Thymus (tissue), 11 donors: ENCODE measurements around the gene ATAD3A. TPM values are rescaled to one million over a fixed set of nuclear protein-coding genes. Genes with fewer than 3 reads are reported as not detected.
"Not testable (repeated sequence)": the region's sequence is repeated elsewhere in the genome, so short reads cannot be mapped to it uniquely, and the experiment has no call there.

Source experiments
- DNase-seq, 9 donors: peaks; one replicate each; pipeline ENCODE4 v3.0.0-alpha.2; 2013; ENCODE audit warnings: low spot score in 9 of 9, low read depth in 6 of 9, missing footprints in 1 of 9
- H3K27ac ChIP-seq, 2 donors: one replicate each; pipeline ENCODE4 v1.5.1; 2013; ENCODE audit warnings: control low read depth in 1 of 2, low read depth in 1 of 2, low read length in 1 of 2, mild to moderate bottlenecking in 1 of 2, moderate library complexity in 1 of 2
- H3K27me3 ChIP-seq, 2 donors: one replicate each; pipeline ENCODE4 v1.5.1; 2013; ENCODE audit warnings: low read length in 1 of 2; ENCODE audit not compliant: control insufficient read depth in 2 of 2, insufficient read depth in 1 of 2
- H3K36me3 ChIP-seq, 2 donors: one replicate each; pipeline ENCODE4 v1.5.1; 2013; ENCODE audit warnings: low read length in 1 of 2, mild to moderate bottlenecking in 1 of 2, moderate library complexity in 1 of 2; ENCODE audit not compliant: control insufficient read depth in 2 of 2, insufficient read depth in 2 of 2
- H3K4me1 ChIP-seq, 2 donors: one replicate each; pipeline ENCODE4 v1.5.1; 2013; ENCODE audit warnings: low read length in 2 of 2; ENCODE audit not compliant: control insufficient read depth in 2 of 2, insufficient read depth in 2 of 2
- H3K4me3 ChIP-seq, 2 donors: one replicate each; pipeline ENCODE4 v1.5.1; 2013; ENCODE audit warnings: low read length in 2 of 2, control low read depth in 1 of 2, mild to moderate bottlenecking in 1 of 2
- H3K9me3 ChIP-seq, 2 donors: one replicate each; pipeline ENCODE4 v1.5.1; 2013; ENCODE audit warnings: low read length in 1 of 2, mild to moderate bottlenecking in 1 of 2; ENCODE audit not compliant: control insufficient read depth in 2 of 2, insufficient read depth in 1 of 2
- WGBS: extraction: QIAGEN DNeasy Blood & Tissue Kit; methylation state at CpG from one replicate; pipeline ENCODE4 v1.1.7; 2013; 5-methylcytosine and 5-hydroxymethylcytosine counted together
- polyA plus RNA-seq: library from polyadenylated mRNA; stranded (reverse); fragments of 200-250 nt; gene quantifications from one replicate; pipeline ENCODE4 v1.2.3, GENCODE V29; 2013
- total RNA-seq: library from RNA; stranded (reverse); fragments of 120-200 nt; gene quantifications from one replicate; pipeline ENCODE4 v1.2.4, GENCODE V29; 2013
- donor health status: healthy.

ATAD3A gene
- total and polyA plus RNA-seq, 2 donors: 17.5 to 20.2 TPM

DNA sequence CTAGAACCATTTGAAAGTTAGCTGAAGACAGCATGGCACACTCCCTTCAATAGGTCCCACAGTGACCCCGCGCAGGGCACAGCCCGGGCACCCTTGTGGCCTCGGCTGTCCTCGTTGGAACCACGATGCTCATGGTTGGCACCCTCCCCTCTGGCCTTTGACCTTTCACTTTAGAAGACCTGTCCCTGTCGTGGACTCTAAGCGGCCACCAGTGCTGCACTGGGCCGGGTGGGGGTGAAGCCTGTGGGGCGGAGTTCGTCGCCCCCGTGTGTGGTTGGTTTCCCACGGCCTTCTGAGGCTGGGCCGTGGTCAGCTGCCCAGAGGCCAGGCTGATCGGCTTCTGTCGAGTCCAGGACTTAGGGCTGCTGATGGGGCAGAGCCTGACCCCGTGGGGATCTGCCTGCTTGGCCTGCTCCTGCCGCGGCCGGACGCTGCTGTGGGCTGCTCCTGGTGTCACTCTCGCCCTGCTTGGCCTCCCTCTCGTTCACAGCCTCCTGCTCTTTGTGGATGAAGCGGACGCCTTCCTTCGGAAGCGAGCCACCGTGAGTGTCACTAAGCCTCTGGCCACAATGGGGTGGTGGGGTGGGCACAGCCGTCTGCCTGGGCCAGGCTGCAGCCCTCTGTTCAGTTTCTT is 12.9 kb downstream of the ATAD3A start:
- peaks cover 39 to 43% of the 10 kb centered on the region in 2 donors for H3K36me3 ChIP-seq
- not testable (repeated sequence) for DNase-seq, H3K27ac ChIP-seq, H3K4me1 ChIP-seq, H3K27me3 ChIP-seq, H3K4me3 ChIP-seq, H3K9me3 ChIP-seq
- 97% methylated on average over 25 of the region's 30 CpGs for WGBS

DNA sequence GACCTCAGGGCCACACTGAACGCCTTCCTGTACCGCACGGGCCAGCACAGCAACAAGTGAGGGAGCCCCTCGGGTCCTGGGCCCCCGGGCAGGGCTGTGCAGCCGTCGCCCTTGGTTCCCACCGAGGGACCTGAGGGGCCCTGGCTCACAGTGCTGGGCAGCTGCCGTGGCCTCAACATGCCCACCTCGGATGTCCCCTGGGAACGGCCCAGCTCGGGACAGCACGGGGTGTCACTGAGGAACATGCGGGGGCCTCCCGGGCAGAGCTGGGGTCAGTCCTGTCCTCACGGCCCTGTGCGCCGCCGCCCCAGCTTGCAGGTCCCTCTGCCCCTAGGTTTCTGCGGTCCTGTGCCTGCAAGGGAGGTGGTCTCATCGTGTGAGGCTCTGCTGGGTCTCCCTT is 14.5 kb downstream of the ATAD3A start:
- not testable (repeated sequence) for H3K4me1 ChIP-seq, H3K4me3 ChIP-seq, DNase-seq, H3K27ac ChIP-seq, H3K27me3 ChIP-seq
- H3K36me3 ChIP-seq: peaks cover 35 to 42% of the 10 kb centered on the region in 2 donors
- 98% methylated on average over 17 of the region's 21 CpGs for WGBS
- H3K9me3 ChIP-seq: peaks cover 1 to 14% of the 10 kb centered on the region in 2 donors

DNA sequence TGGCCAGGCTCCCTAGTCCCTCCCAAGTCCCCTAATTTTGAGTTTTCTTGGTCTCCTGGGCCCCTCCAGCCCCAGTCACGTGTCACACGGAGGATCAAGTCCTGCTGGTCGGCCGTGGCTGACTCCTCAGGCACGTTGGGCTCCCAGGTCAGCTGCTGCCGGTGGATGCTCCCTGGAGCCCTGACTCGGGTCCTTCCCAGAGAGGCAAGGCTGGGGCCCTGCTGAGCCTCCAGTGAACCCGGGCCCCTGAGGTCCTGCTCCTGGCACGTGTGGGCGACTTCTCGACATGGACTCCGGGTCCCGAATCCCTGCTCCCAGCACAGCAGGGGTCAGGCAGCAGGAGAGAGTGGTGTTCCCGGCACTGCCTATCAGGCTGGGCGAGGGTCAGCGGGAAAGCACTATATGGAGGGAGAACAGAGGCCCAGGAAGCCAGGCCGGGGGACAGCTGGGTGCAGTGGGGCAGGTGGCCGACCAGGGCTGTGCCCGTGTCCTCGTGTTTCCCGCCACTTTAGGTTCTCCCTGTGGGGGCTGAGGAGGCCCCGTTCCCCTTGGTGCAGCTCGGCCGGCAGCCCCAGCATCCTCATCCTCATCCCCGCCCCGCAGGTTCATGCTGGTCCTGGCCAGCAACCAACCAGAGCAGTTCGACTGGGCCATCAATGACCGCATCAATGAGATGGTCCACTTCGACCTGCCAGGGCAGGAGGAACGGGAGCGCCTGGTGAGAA is 15.3 kb downstream of the ATAD3A start:
- no peak for DNase-seq
- no peak overlapping the region for H3K27ac ChIP-seq
- H3K9me3 ChIP-seq: peaks cover 1 to 18% of the 10 kb centered on the region in 2 donors
- peaks cover 33 to 39% of the 10 kb centered on the region in 2 donors for H3K36me3 ChIP-seq
- H3K4me3 ChIP-seq: no peak overlapping the region
- no peaks in the 10 kb centered on the region for H3K4me1 ChIP-seq
- WGBS: 97% methylated on average over 31 of the region's 31 CpGs
- no peaks in the 10 kb centered on the region for H3K27me3 ChIP-seq

DNA sequence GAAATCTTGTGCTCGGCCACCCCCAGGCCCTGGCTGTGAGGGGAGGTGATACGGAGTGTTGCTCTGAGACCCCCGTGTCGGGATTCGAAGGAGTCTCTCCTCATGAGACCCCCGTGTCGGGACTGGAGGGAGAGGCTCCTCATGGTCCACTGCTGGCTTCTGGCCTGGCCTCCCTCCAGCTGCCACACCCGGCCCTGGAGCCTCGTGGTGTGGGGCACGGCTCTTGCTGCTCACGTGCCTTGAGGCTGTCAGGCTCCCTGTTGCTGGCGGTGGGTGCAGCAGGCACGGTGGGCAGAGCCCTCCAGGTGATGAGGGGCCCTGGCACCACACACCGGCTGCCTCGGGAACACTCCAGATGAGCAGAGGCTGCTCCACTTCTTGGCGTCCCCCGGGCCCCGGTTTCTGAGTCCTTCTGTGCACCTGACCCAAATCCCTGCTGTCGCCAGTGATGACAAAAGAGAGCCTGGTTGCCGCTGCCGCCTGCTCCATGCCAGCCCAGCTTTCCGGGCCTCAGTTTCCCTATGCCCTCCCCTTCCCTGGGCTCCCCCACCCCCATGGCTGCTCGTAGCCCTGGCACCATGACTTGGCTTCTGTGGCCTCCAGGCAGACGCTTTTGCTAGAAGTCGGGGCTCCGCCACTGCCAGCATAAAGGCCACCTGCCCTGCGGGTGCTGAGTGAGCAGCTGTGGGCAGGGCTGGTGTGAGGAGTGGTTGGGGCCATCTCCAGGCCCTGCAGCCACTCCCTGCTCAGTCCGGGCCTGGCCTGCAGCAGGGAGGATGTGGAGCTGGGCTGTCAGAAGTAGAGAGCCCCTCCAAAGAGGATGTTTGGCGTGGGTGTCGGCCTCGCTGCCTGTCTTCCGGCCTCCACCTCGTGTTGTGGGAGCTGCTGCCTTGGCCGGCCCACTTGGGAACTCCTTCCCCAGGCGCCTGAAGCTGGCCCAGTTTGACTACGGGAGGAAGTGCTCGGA is 16.6 kb downstream of the ATAD3A start:
- no peaks in the 10 kb centered on the region for H3K27me3 ChIP-seq
- DNase-seq: no peak
- H3K9me3 ChIP-seq: peaks cover 1 to 18% of the 10 kb centered on the region in 2 donors
- H3K27ac ChIP-seq: no peak overlapping the region
- H3K36me3 ChIP-seq: peaks cover 37 to 39% of the 10 kb centered on the region in 2 donors
- H3K4me3 ChIP-seq: no peak overlapping the region
- H3K4me1 ChIP-seq: no peaks in the 10 kb centered on the region
- 96% methylated on average over 37 of the region's 37 CpGs for WGBS

DNA sequence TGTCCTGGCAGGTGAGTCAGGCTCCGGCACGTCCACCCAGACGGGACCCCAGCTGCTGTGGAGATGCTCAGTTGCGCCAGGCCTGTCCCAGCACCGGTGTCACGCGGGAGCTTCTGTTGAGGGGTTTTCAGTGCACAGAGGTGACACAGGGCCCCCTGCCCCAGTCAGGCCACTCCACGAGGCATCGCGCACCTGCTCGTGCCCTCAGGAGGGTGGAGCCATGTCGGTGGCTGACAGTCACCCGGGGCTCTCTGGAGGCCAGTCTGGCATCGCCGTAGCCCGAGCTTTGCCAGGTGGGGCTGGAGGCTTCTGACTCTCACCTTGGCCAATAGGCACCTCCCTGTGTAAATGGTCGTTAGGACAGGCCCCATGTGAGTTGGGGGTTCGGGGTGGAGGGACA is 17.4 kb downstream of the ATAD3A start:
- 97% methylated on average over 17 of the region's 18 CpGs for WGBS
- H3K27me3 ChIP-seq: no peaks in the 10 kb centered on the region
- no peak for DNase-seq
- no peak overlapping the region for H3K27ac ChIP-seq
- peaks cover 1 to 18% of the 10 kb centered on the region in 2 donors for H3K9me3 ChIP-seq
- no peaks in the 10 kb centered on the region for H3K4me1 ChIP-seq
- no peak overlapping the region for H3K4me3 ChIP-seq
- H3K36me3 ChIP-seq: peaks cover 36 to 42% of the 10 kb centered on the region in 2 donors

DNA sequence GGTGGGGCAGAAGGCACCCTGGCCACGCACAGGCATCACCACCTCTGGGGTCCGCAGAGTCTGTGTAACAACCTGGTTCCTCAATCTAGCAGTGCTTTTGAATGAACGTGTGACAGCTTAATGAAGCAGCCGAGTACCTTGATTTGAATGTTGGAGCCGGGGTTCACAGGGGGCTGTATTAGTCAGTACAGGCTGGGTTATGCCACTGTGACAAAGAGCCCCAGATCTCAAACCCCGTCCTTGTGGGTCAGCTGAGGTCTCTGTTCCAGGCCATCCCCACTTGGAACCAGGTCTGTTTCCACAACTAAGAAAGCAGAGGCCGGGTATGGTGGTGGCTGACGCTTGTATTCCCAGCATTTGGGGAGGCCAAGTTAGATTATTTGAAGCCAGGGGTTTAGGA is 18.0 kb downstream of the ATAD3A start:
- 99% methylated on average over 8 of the region's 8 CpGs for WGBS
- peaks cover 35 to 44% of the 10 kb centered on the region in 2 donors for H3K36me3 ChIP-seq

DNA sequence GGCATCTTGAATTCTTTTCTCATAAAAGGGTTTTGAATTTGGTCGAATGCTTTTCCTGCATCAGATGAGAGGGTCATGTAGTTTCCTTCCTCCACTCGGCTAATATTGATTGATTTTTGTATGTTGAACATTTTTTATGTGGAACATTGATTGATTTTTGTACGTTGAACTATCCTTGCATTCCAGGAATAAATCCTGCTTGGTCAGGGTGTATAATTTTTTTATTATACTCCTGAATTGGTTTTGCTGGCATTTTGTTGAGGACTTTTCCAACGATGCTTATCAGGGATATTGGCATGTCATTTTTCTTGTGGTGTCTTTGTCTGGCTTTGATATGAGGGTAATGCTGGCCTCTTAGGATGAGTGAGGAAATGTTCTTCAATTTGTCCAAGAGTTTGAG is 20.0 kb downstream of the ATAD3A start:
- DNase-seq: no peak
- WGBS: 97% methylated on average over 4 of the region's 4 CpGs
- Histone ChIP-seq H3K27ac (no peak overlapping the region), H3K36me3 (peaks cover 27 to 47% of the 10 kb centered on the region in 2 donors), H3K4me3 (no peak overlapping the region), H3K4me1 (no peaks in the 10 kb centered on the region), H3K9me3 (peaks cover 1 to 18% of the 10 kb centered on the region in 2 donors), H3K27me3 (no peaks in the 10 kb centered on the region)

More for the DNA sequence above, 18.0 kb downstream of the ATAD3A start:
- Histone ChIP-seq H3K27me3 (no peaks in the 10 kb centered on the region), H3K4me3 (no peak overlapping the region), H3K4me1 (no peaks in the 10 kb centered on the region), H3K27ac (no peak overlapping the region), H3K9me3 (peaks cover 1 to 18% of the 10 kb centered on the region in 2 donors)
- no peak for DNase-seq

DNA sequence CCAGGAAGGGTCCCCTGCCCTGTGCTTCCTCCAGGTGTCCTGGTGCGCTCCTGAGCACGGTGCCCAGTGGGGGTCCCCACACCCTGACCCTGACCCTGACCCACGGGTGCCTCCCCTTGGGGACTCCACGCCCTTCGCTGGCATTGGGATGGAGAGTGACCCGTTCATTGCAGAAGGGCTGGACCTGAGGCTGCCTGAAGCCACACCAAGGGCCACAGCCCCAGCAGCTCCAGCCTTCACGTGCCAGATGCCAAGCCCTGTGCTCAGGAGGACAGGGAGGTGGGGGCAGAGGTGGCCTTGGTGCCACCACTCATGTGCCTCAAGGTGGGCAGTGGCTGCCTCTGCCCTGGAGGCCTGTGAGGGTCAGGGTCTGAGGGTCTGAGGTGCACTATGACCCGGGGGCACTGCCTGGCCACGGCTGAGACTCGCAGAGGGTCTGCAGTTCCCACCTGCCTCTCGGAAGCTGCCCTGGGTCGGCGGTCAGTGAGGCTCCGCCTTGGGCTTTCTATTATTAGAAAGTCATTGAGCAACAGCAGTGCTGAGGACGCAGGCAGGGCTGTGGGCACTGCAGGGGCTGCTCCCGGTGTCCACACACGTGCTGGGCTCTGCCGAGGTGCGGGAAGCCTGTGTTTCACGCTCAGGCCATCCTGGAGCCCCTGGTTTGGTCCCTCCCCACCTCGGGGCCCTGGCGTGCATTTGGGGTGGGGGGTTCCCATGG is 21.4 kb downstream of the ATAD3A start:
- H3K27ac ChIP-seq, H3K4me3 ChIP-seq, DNase-seq, H3K27me3 ChIP-seq, H3K4me1 ChIP-seq: not testable (repeated sequence)
- 90% methylated on average over 20 of the region's 22 CpGs for WGBS
- peaks cover 1 to 18% of the 10 kb centered on the region in 2 donors for H3K9me3 ChIP-seq
- H3K36me3 ChIP-seq: peaks cover 16 to 36% of the 10 kb centered on the region in 2 donors
